Caco-2 (cell line): ENCODE measurements around the gene CCDC136. TPM values are rescaled to one million over a fixed set of nuclear protein-coding genes. Genes with fewer than 3 reads are reported as not detected.

Experiments
- BruUV-seq: library from RNA; stranded (reverse); fragments of 400-500 nt; replicated peaks from 2 replicates; lab custom pipeline; 2021; lab: Mats Ljungman, UMichigan
- CTCF ChIA-PET: fragments of 300-600 bp; sonication (Branson Sonifier 250); formaldehyde crosslinking; loops from one replicate; lab custom pipeline; 2022; ENCODE audit warnings: antibody characterized with exemption; lab: Charles Lee
- POLR2A ChIA-PET: fragments of 300-600 bp; sonication (Branson Sonifier 250); formaldehyde crosslinking; loops from one replicate; lab custom pipeline; 2022; ENCODE audit warnings: antibody characterized with exemption; lab: Charles Lee
- DNase-seq, 2 experiments: peaks; one replicate each; pipeline versions ENCODE4 v3.0.0 to v3.0.0-alpha.2; 2020 to 2022
- H3K27me3 ChIP-seq: replicated peaks from 2 replicates; pipeline ENCODE4 v1.6.0; 2011; ENCODE audit warnings: low read length; ENCODE audit not compliant: control insufficient read depth, insufficient read depth
- H3K36me3 ChIP-seq: 2 replicates; pipeline ENCODE4 v1.5.1; 2011; ENCODE audit warnings: low read length; ENCODE audit not compliant: control insufficient read depth, insufficient read depth
- H3K4me1 ChIP-seq: fragments of 250-450 bp; sonication (Bioruptor Pico); 2 replicates; pipeline ENCODE4 v1.5.1; 2020; ENCODE audit warnings: mild to moderate bottlenecking
- H3K4me3 ChIP-seq: 2 replicates; pipeline ENCODE4 v1.5.1; 2011; ENCODE audit warnings: low read depth, mild to moderate bottlenecking, control low read depth, low read length
- H3K9me3 ChIP-seq: fragments of 250-450 bp; sonication (Bioruptor Pico); 2 replicates; pipeline ENCODE4 v1.5.1; 2020; ENCODE audit warnings: mild to moderate bottlenecking, moderate library complexity
- H3K27ac Mint-ChIP-seq: one replicate; pipeline ENCODE4 v1.8.0; 2022; ENCODE audit warnings: mixed read lengths; ENCODE audit not compliant: unreplicated experiment
- H3K27me3 Mint-ChIP-seq: one replicate; pipeline ENCODE4 v1.8.0; 2022; ENCODE audit warnings: mixed read lengths; ENCODE audit not compliant: insufficient read depth, unreplicated experiment
- H3K36me3 Mint-ChIP-seq: one replicate; pipeline ENCODE4 v1.8.0; 2022; ENCODE audit warnings: mild to moderate bottlenecking, mixed read lengths; ENCODE audit not compliant: insufficient read depth, unreplicated experiment
- H3K4me1 Mint-ChIP-seq: one replicate; pipeline ENCODE4 v1.8.0; 2022; ENCODE audit warnings: low read depth, mixed read lengths; ENCODE audit not compliant: unreplicated experiment
- H3K4me3 Mint-ChIP-seq: one replicate; pipeline ENCODE4 v1.8.0; 2022; ENCODE audit warnings: mild to moderate bottlenecking, moderate library complexity, mixed read lengths; ENCODE audit not compliant: unreplicated experiment
- H3K9me3 Mint-ChIP-seq: one replicate; pipeline ENCODE4 v1.8.0; 2022; ENCODE audit warnings: mixed read lengths; ENCODE audit not compliant: unreplicated experiment
- CTCF ChIP-seq, 2 experiments: fragments of 200-600 bp in 1 of 2; IDR thresholded peaks; 1 replicate in 1 of 2; 2 replicates in 1 of 2; pipeline versions ENCODE4 v1.5.1 to v1.8.0; 2011 to 2022; ENCODE audit warnings: antibody characterized with exemption in 1 of 2, control low read depth in 1 of 2, inconsistent platforms in 1 of 2, low read depth in 1 of 2, low read length in 1 of 2, mild to moderate bottlenecking in 1 of 2, moderate library complexity in 1 of 2; ENCODE audit not compliant: insufficient read depth in 1 of 2, severe bottlenecking in 1 of 2, unreplicated experiment in 1 of 2
- intact Hi-C: fragments of 100-400 bp; cut with micrococcal nuclease; formaldehyde crosslinking; loops from one replicate; pipeline ENCODE4 v1.10.0; 2022; ENCODE audit not compliant: unreplicated experiment
- total RNA-seq: library from RNA; stranded (reverse); gene quantifications from 2 replicates; pipeline ENCODE4 v1.2.3, GENCODE V29; 2022

Gene CCDC136
- total RNA-seq, 1 experiment from 2014 or later = 10.2 TPM

DNA sequence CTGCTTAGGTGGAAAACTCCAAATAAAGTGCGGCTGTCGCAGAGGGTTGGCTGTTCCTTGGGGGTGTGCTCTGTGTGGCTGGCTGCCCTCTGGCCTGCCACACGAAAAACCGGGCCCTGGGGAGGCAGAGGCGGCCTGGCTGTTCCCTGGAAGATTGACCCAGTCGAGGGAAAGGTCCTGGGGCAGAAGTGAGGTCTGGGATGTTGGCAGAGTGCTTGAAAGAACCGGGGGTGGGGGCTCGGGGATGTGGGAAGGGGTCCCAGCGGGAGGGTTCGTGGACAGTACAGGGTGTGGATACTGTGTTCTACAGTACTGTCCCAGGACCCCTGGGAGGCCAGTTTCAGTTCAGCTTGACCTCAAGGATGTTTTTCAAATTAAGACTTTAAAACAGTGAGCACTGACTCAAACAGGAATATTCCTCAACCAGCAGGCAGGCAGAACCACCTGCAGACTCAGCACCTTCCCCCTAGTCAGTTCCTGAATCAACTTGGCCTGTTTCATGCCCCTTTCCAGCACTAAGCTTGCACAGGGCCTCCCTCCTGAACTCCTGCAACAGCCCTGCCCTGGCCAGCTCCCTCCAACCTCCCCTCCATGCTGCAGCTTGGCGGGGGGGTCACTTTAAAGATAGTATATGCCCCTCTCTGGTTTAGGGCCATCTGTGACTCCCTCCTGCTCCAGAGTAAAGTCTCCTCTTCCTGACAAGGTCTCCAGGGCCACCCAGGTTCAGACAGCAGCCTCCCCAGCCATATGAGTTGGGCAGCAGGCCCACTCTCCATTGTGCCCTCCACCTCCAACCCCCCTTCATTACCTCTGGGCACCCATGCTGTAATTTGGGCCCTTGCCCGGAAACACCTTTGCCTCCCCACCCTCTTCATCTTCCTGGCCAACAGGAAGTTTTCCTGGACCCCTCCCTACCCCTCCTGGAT, 67.7 kb downstream of the CCDC136 start:
- intact Hi-C loops = no loop called here
- no peak overlapping the region for H3K4me3 ChIP-seq
- peaks cover 8% of the 10 kb centered on the region; the same call in 1 of the 2 replicates for H3K4me1 ChIP-seq
- no peaks in the 10 kb centered on the region for H3K9me3 Mint-ChIP-seq
- ChIA-PET POLR2A (interaction anchor here (1.5 kb wide), 1 partner anchor 9 kb away, joined by 4 read pairs; no protein-coding TSS in a partner anchor), CTCF (interaction anchor here (0.6 to 1.5 kb wide), 4 partner anchors 9 to 965 kb away, joined by 3 to 10 read pairs (median 4); no protein-coding TSS in a partner anchor)
- no TSS peak for BruUV-seq
- H3K36me3 Mint-ChIP-seq = peaks cover 37% of the 10 kb centered on the region
- H3K4me1 Mint-ChIP-seq = peaks cover 6% of the 10 kb centered on the region
- no peaks in the 10 kb centered on the region for H3K27me3 Mint-ChIP-seq
- no peak overlapping the region for H3K4me3 Mint-ChIP-seq
- no peaks in the 10 kb centered on the region for H3K9me3 ChIP-seq
- no peak for DNase-seq
- no peak overlapping the region for H3K27ac Mint-ChIP-seq
- H3K27me3 ChIP-seq = no peaks in the 10 kb centered on the region
- no peak for TF ChIP-seq CTCF (IDR thresholded peaks at IDR 0.05; ENCODE audit: insufficient read depth in 1 of 2, low read depth in 1 of 2, low read length in 1 of 2, severe bottlenecking in 1 of 2, unreplicated experiment in 1 of 2)
- H3K36me3 ChIP-seq = no peaks in the 10 kb centered on the region; the same call in 1 of the 2 replicates

DNA sequence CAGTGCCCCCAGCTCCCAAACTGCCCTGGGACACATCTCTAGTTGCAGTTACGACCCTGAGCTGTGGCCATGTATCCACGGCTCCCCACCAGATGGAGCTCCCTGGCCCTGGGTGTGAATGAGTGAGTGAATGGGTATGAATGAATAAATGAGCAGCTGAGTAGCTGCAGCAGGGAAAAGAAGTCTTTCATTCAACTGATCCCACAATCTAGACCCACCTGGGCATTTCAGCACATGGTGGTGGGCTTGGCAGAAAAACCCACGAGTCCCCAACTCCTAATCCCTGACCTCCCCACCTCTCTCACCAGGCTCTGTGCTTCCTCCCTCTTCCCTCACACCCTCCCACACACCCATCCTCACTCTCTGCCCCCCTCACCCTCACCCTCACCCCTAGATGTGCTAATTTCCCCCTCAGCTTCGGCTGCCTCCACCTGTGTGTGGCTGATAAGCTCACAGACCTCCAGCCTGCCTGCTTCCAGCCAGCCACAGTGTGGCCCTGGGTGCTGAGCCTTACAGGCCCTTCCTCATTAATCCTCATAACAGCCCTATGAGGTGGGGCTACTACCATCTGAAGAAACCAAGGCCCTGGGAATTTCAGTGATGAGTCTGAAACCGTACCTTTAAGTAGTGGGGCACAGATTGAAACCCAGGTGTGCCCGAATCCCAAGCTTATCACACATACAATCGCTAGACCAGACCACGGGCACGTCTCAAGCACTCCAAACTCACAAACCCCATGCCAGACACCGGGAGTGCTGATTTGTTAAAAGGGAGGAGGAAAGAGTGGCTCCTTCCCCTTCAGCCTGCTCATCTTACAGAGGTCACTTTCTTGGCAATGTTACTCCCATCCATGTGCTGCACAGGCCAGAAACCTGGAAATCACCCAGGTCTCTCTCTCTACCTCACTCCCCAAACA, 68.6 kb downstream of the CCDC136 start:
- intact Hi-C loops = no loop called here
- no peak for TF ChIP-seq CTCF (IDR thresholded peaks at IDR 0.05; ENCODE audit: insufficient read depth in 1 of 2, low read depth in 1 of 2, low read length in 1 of 2, severe bottlenecking in 1 of 2, unreplicated experiment in 1 of 2)
- Histone ChIP-seq H3K27me3 (no peaks in the 10 kb centered on the region), H3K4me1 (peaks cover 8% of the 10 kb centered on the region; the same call in 1 of the 2 replicates), H3K36me3 (no peaks in the 10 kb centered on the region; the same call in 1 of the 2 replicates), H3K4me3 (no peak overlapping the region), H3K9me3 (no peaks in the 10 kb centered on the region)
- Mint-ChIP-seq H3K4me1 (peaks cover 6% of the 10 kb centered on the region), H3K9me3 (no peaks in the 10 kb centered on the region), H3K36me3 (peaks cover 39% of the 10 kb centered on the region), H3K27me3 (no peaks in the 10 kb centered on the region), H3K4me3 (no peak overlapping the region), H3K27ac (no peak overlapping the region)
- BruUV-seq = no TSS peak
- CTCF ChIA-PET = interaction anchor here (0.6 to 1.5 kb wide), 5 partner anchors 8 to 964 kb away, joined by 3 to 10 read pairs (median 4); no protein-coding TSS in a partner anchor
- POLR2A ChIA-PET = interaction anchor here (1.5 kb wide), 1 partner anchor 9 kb away, joined by 4 read pairs; no protein-coding TSS in a partner anchor
- DNase-seq = peak in 1 of 2 experiments; percentile 40
